GM18867 (cell line): ENCODE measurements around the gene PMF1.

ENCODE experiments used
- ATAC-seq: cut with Tn5 transposase; IDR thresholded peaks from one replicate; pipeline ENCODE4 v1.9.1; 2021; ENCODE audit warnings: mild to moderate bottlenecking, moderate library complexity; ENCODE audit not compliant: unreplicated experiment

Gene PMF1

DNA sequence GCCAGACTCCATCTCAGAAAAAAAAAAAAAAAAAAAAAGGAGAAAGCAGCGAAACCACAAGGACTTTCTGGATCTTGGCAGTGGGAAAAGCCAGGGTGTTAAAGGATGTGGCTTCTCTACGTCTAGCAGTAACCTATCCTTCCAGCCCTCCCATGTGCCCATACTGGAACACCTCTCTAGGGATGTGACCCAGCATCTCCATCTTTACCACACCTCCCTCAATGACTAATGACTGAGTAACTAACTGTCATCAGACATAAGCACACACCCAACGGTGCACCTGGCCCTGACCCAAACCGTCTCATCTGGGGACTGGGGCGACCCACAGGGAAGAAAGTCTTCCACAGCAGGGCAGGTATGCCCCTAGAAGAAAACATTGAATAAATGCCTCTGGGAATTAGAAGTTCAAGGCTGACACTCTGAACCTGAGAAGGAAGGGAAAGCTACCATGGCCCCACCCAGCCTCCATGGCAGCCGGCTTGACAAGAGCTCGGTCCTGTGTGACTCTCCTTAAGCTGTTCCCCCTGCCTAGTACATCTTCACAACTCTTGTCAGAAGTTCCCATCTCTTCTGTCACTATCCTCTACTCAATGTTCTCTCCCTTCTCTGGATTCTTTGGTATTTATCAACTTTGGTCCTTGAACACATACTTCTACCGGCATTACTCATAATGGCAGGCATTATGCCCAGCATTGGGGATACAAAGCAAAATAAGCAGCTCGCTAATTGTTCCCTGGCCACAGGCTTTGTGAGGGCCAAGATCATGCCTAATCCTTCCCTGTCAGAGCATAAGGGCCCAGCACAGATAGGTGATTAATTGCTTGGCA lies 49.9 kb downstream of the PMF1 start:
- ATAC-seq, result no peak

DNA sequence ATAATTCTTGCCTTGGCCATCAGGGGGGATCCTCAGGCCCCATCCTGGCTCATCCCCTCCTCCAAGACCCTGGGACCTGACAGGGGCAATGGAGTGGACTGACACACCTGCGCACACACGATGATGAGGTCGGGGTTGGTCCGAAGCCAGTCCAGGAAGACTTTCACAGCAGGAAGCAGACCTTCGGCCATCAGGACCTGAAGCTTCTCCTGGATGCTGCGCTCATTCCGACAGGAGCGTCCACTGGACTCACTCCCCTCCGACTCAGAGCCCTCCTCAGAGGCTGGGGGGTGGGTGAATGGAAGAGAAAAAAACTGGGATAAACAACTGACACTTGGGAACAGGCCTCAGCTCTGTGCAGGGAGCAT lies 50.5 kb downstream of the PMF1 start:
- ATAC-seq, result no peak

DNA sequence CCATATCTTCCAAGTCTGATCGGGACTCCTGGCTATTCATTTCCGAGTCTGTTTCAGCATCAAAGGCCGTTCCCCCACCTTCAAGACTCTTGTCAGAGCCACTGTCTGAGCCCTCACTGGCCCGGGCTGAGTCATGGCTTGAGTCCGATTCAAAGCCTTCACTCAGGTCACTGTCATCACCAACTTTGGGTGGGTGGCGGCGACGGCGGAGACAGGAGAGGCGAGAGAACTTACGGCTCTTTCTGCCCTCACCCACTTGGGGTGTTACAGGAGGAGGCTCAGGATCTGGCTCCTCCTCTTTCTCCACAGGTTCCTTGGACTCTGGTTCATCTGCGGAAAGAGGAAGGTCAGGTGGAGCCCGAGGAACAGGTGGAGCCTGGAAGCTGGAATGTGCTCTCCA lies 53.2 kb downstream of the PMF1 start:
- no peak for ATAC-seq

DNA sequence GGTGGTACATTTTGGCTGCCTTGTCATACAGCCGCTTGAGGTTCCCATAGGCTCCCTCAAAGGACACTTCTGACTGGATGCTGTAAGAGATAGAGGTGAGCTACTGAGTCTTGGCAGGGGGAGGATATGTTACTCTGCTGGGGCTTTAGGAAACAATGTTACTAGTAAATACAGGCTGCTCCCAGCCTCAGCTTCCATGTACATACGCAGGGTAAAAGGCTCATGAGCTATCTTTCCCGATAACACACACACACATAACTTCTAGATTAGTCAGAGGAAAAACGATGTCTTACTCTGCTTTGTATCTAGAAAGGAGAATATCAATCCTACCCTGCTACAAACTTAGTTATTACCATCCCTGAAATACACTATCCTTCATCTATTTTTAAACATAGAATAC lies 55.5 kb downstream of the PMF1 start:
- no peak for ATAC-seq

DNA sequence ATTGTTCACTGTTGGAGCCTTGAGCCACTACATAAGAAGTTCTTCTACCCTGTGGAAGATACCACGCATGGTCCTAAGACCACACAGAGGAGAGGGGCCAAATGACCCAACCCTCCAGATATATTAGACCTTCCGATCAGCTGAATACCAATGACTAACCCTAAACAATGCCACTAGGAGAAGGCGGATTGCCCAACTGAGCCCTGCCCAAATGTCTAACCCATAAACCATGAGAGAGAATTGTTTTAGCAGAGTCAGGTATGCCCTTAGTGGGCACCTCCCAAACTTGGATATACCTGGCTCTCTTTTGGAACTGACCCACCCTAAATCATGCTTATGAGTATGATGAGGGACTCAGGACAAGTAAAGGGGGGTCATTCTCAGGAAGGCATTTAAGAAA lies 57.5 kb downstream of the PMF1 start:
- ATAC-seq, result no peak

DNA sequence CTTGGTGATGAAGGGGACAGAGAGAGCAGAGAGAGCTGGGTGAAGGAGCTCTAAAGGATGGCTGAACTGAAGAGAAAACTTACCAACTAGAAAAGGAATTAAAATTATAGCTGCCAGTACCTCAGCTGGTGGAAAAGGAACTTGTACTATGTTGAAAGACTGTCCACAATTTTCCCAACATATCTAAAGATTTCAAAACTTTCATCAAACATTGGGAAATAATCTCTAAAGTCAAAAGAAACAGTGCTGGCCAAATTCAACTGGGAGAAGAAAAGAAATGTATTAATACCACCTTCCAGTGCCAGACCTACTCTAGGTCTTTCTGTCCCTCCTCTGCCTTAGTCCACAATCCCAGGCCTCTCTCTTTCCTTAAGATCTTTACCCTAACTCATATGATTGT lies 63.7 kb downstream of the PMF1 start:
- no peak for ATAC-seq

DNA sequence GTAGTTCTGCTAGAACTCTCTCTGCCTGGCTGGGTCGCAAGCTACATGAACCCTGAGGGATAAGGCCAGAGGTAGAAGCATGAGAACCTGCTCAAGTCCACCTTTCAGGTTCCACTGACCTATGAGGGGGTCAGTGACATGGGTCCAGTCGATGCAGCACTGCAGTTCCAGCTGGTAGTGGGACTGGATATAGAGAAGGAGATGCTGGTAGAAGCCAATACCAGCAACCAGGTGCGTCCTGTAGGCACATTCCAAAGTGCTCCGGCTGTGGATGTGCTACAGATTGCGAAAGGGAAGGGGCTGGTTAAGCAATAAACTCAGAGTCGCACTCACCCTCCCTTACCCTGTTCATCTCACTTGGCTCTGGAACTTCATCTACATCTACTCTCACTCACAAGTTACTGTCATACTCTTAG lies 64.2 kb downstream of the PMF1 start:
- ATAC-seq, result no peak

DNA sequence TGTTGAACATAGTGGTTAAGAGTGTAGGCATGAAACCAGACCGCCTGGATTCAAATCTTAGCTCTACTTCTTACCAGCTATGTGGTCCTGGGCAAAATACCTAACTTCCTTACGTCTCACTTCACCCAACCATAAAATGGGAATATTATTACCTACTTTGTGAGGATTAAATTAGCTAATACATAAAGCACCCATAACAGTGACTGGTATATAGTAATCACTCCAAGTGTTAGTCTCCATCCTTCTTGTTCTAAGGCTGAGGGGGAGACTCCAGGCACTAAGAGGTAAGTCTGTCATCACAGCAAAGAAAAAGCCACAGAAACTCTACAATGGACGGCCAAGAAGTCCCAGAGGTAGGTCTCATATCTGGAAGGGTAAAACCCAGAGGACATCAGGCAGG lies 67.0 kb downstream of the PMF1 start:
- ATAC-seq, result no peak

DNA sequence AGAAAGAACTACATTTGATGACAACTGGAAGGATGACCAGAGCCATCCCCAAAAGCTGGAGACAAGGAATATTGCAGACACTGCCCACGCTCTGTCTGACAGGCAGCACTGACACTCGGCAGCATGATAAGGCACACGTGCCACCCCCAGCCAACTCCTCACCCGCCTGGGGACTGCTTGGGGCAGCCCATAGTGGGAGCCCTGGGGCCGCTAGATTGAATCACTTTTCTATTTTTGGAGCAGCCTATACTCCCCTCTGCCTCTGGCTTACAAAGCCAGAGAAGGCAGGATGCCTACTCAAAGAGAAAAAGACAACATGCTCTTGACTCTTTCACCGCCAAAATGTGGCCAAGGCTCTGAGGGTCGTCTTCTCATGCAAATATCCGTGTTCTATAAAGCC lies 68.5 kb downstream of the PMF1 start:
- peak; percentile 34 for ATAC-seq

DNA sequence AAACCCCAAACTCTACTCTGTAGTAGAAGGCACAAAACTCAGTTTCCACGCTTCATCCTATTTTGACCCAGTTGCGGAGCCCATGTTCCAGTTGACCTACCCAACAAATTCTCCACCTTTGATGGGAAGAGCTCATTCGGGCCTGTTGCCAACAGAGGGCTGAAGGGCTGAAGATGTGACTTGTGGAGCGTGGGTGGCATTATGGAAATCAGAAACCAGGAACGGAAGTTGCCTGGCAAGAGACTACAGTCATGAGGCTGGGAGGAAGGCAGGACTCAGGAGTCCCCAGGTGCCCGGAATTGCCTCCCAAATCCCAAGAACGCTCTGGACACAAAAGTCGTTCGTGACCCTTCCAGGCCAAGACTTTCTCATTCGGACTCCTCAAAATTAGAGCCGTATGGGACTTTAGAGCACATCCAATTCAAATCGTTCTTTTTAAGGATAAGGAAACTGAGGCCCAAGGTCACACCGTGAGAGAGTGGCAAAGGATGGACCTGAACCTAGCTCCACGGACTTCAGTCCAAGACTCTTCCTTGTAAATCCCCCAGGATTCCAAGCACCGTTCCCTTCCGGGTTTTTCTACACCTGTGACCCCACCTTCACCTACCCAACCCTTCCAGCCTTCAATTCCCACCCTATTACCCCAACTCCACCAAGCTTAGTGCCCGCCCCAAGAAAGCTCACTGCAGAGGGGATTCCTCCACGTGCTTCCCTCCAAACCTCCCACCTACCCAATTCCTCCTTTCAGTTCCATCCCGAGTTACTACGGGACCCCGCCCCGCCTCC lies 69.1 kb downstream of the PMF1 start:
- no peak for ATAC-seq

DNA sequence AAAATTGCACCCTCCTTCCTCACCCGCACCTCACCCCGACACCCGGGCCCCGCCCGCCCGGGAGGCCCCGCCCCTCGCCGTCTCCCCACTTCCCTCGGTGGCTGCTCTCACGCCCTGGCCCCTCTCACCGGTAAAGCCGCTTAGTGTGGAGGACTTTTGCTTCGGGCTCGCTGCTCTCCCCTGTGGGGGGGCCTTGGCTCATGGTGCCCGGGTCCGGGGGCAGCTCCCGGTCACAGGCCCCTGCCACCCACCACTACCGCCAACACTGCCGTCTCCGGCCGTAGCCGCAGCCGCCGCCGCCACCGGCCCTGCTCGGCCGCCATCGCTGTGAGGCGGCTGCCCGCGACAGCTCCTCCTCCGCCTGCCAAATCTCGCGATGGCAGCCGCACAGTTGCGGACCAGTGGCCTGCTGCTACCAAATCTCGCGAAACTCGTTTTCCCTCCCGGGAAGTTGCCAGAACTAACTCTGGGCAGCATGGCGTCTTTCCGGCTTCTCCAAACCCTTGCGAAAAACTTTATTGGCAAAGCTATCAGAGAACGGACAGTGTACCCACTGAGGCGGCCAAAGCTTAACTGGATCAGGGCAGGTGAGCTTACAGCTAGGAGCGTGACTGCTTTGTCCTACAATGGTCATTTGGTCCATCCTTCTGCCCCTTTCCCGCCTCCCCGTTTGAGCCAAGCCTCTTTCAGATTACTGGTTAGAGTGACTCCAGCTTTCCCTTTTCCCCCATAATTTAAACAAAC lies 69.8 kb downstream of the PMF1 start, which contains the start of gene SMG5:
Gene SMG5, minus strand, starts transcription at position 347 of the 744 bp plus-strand sequence. Its CDS starts 145 bp downstream, at position 202.
- peak; percentile 81 for ATAC-seq

DNA sequence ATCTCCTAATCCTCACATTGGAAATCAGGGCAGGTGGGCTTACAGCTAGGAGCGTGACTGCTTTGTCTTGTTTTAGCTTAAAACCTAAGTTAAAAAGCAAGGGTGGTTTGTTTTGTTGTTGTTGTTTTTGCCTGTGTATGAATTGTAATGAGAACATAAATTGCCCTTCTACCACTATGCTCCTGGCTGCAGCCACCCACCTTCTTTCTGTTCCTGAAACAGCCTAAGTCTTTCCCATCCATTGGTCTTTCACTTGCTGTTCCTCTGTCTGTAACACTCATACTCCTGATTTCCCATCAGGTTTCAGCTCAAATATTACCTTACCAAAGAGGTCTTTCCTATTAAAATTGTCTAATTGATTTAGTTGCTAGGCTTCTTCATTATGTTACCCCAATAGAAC lies 70.7 kb downstream of the PMF1 start:
- ATAC-seq, result no peak

DNA sequence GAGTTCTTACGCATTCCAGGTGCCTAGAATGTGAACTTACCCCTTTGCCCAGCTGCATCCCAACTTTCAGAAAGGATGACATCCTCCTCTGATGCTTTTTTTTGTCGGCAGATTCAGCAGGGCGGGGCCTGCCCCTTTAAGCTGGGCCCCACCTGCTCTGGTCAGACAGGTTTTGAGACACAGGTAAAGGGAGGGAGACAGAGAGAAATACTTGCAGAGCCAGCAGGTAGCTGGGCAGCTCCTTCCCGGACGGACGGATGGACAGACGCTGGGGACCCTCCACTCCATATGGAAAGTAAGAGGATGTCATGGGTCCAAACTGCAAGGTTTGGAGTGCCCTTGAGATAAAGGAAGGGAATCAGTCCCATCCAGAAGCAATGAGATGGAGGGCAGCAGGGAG lies 71.3 kb downstream of the PMF1 start, which contains the start of gene TMEM79:
Gene TMEM79, plus strand, starts transcription at position 214 of the 400 bp plus-strand sequence. CDS start 902 bp downstream, outside the sequence.
- no peak for ATAC-seq

DNA sequence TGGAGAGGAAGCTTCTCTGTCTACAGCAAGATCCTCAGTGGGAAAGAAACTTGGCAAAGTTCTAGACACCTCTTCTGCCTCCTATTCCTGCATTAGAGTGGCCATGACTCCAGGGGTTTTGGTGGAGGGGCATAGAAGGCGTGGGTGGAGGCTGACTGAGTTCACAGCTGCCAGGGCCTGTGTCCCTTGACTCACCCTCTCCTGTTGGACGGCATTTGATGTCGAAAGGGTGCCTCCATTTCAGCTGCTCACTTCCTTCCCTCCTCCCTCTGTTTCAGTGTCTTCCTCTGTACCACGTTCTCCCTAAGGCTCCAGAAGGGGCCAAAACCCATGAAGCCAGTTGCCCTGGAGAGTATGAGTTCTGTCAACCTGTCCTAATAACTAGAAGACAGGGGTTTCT lies 72.0 kb downstream of the PMF1 start:
- no peak for ATAC-seq

DNA sequence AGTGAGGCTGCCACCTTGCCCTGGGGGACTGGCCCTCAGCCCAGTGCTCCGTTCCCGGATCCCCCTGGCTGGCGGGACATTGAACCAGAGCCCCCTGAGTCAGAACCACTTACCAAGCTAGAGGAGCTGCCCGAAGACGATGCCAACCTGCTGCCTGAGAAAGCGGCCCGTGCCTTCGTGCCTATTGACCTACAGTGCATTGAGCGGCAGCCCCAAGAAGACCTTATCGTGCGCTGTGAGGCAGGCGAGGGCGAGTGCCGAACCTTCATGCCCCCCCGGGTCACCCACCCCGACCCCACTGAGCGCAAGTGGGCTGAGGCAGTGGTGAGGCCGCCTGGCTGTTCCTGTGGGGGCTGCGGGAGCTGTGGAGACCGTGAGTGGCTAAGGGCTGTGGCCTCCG lies 72.6 kb downstream of the PMF1 start:
- ATAC-seq, result no peak

DNA sequence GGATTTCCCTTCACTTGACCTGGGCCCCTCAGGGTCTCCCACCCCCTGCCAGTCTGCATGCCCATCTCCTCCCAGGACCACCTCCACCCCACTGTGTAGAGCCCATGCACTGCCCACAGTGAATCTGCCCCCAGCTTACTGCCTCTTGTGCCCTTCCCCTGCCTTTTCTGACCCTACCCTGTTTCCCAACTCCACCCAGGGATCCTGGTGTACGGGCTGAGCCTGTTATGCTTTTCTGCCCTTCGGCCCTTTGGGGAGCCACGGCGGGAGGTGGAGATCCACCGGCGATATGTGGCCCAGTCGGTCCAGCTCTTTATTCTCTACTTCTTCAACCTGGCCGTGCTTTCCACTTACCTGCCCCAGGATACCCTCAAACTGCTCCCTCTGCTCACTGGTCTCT lies 73.3 kb downstream of the PMF1 start:
- no peak for ATAC-seq
